Measurements from ENCODE around the gene OSBPL7.

OSBPL7 gene

GRCh38 chr17:47763913-47764582, 57.5 kb downstream of the OSBPL7 start:
- DNase-seq, result no peak

GRCh38 chr17:47762728-47763127, 58.9 kb downstream of the OSBPL7 start:
- DNase-seq, result no peak

GRCh38 chr17:47760409-47761140, 61.0 kb downstream of the OSBPL7 start:
- DNase-seq, result no peak

- DNase-seq, result no peak
Measured at GRCh38 chr17:47757386-47757785, 64.2 kb downstream of the OSBPL7 start.
